GM12801 (cell line): ENCODE data around the gene SLC43A2.

Source experiments
- CTCF ChIP-seq: IDR thresholded peaks from one replicate; pipeline ENCODE4 v1.5.1; 2011; ENCODE audit warnings: control low read depth; ENCODE audit not compliant: insufficient read length; ENCODE audit errors: extremely low read depth

SLC43A2 gene

DNA sequence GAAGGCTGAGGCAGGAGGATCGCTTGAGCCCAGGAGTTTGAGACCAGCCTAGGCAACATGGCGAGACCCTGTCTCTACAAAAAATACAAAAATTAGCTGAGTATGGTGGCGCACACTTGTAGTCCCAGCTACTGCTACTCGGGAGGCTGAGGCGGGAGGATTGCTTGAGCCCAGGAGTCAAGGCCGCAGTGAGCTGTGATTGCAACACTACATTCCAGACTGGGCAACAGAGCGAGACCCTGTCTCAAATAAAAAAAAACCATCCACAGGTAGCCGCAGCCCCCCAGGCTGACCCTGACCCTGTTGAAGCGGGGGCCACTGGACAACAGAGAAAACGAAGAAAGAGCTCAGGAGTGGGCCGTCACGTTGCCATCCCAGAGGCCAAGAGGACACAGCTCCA lies 4.0 kb downstream of the SLC43A2 start:
- TF ChIP-seq CTCF = no peak

GRCh38 chr17:1623057-1623630 lies 5.5 kb downstream of the SLC43A2 start:
- no peak for TF ChIP-seq CTCF

DNA sequence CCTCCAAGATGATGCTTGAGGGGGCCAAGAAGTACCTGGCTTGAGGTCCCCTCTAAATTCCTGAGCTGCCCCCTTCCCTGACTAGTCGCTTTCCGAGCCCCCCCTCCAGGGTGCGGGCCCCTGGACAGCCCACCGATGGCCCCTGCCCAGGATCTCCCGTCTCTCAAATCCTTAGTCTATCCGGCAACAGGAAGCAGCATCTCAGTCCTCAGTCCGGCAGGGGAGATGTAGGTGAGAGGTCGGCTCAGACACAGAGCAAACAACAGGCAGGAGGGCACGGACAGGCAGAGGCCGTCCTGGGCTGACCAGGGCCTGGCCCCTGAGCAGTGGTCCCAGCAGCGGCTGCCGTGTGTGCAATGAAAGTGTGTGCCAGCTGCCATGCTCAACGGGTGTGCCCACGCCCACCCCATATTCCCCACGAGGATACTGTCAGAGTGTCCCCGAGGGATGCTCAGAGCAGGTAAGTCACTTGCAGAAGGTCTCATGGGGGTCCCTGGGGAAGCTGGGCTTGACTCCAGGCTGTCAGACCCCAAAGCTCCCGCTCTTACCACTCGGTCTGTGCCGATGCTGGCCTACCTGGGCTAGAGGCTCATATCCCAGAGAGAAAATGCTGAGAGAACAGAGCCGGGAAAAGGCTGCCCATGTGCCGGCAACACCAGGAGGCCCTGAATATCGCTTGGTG lies 7.2 kb downstream of the SLC43A2 start:
- TF ChIP-seq CTCF = no peak

DNA sequence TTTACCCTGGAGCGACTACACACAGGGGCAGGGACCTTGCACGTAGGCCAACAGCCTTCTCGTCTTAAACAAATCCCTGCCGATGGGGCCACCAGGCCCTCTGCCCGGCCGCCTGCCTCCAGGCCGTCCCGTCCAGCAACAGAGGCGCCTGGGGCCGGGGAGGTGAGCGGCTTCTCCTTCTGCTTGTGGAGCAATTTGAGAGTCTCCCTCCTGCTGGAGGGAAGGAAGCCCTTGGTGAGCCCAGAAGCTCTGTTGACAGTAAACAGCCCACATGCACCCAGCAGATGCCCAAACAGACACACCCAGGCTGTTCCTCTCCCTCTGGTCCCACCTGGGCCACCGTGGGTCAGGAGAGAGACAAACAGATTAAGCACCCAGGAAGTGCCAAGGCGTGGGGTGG lies 8.1 kb downstream of the SLC43A2 start:
- TF ChIP-seq CTCF = no peak

- TF ChIP-seq CTCF = no peak
Observed at GRCh38 chr17:1617620-1618174, 10.9 kb downstream of the SLC43A2 start.

- TF ChIP-seq CTCF = no peak
Observed at GRCh38 chr17:1616101-1616500, 12.5 kb downstream of the SLC43A2 start.

DNA sequence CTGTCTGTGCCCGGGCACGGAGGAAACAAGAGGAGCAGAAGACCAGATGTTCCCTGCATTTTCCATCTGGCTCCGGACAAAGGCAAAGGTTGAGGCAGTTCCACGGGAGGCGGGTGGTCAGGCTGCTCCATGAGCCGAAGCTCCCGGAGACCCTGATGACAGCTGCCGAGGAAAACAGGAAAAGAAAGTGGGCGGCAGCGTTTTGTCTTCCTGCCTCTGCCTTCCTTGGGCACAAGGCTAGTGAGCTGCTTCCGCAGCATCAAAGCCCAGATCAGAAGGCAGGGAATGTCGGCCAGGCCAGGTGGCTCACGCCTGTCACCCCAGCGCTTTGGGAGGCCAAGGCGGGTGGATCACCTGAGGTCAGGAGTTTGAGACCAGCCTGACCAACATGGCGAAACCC lies 16.2 kb downstream of the SLC43A2 start:
- TF ChIP-seq CTCF = no peak
